Fibroblast of gingiva (primary cell): ENCODE results near the gene TTLL10.

Experiments used
- DNase-seq: peaks from one replicate; pipeline ENCODE4 v3.0.0-alpha.2; 2011; ENCODE audit warnings: low read depth

TTLL10 gene

GRCh38 chr1:1160281-1160930 is 13.3 kb upstream of the TTLL10 start:
- DNase-seq: no peak

- no peak for DNase-seq
Observed at GRCh38 chr1:1161078-1161682, 12.5 kb upstream of the TTLL10 start.

GRCh38 chr1:1161683-1162079 is 12.0 kb upstream of the TTLL10 start:
- no peak for DNase-seq

GRCh38 chr1:1162597-1163537 is 10.8 kb upstream of the TTLL10 start:
- no peak for DNase-seq

GRCh38 chr1:1163538-1164070 is 10.1 kb upstream of the TTLL10 start:
- DNase-seq: no peak

GRCh38 chr1:1164361-1164700 is 9.3 kb upstream of the TTLL10 start:
- no peak for DNase-seq

GRCh38 chr1:1164701-1165451 is 8.8 kb upstream of the TTLL10 start:
- DNase-seq: no peak

- DNase-seq: no peak
Observed at GRCh38 chr1:1165485-1165884, 8.2 kb upstream of the TTLL10 start.

- DNase-seq: no peak
Observed at GRCh38 chr1:1165900-1166421, 7.7 kb upstream of the TTLL10 start.

- no peak for DNase-seq
Observed at GRCh38 chr1:1166642-1167397, 6.9 kb upstream of the TTLL10 start.

GRCh38 chr1:1167398-1167821 is 6.3 kb upstream of the TTLL10 start:
- DNase-seq: no peak

GRCh38 chr1:1167841-1168450 is 5.7 kb upstream of the TTLL10 start:
- no peak for DNase-seq

- DNase-seq: no peak
Observed at GRCh38 chr1:1168451-1169411, 4.9 kb upstream of the TTLL10 start.

GRCh38 chr1:1169429-1170214 is 4.1 kb upstream of the TTLL10 start:
- no peak for DNase-seq

- DNase-seq: no peak
Observed at GRCh38 chr1:1170215-1171091, 3.2 kb upstream of the TTLL10 start.

GRCh38 chr1:1171161-1171545 is 2.5 kb upstream of the TTLL10 start:
- no peak for DNase-seq

GRCh38 chr1:1171546-1172340 is 1.9 kb upstream of the TTLL10 start:
- DNase-seq: no peak
